ENCODE measurements around the gene GAMT.

The GAMT gene

GRCh38 chr19:1434040-1434366, 32.7 kb upstream of the GAMT start:
- POLR2A ChIA-PET, result no interaction called here
- DNase-seq (ENCODE audit: low read depth, low spot score), result no peak

GRCh38 chr19:1433119-1434039, 32.0 kb upstream of the GAMT start:
- H3K4me3 ChIP-seq (ENCODE audit: low read depth, low read length), result no peak overlapping the region
- CTCF ChIA-PET, result interaction anchor here (1.0 to 1.6 kb wide), 3 partner anchors 9 to 17 kb away, joined by 3 to 5 read pairs (median 4); no protein-coding TSS in a partner anchor
- no peak for DNase-seq (ENCODE audit: low read depth, low spot score)
- TF ChIP-seq CTCF (IDR thresholded peaks at IDR 0.05; ENCODE audit: insufficient read depth, low read length, missing control alignments), result no peak
- POLR2A ChIA-PET, result no interaction called here

More at GRCh38 chr19:1434040-1434366, 32.7 kb upstream of the GAMT start:
- TF ChIP-seq CTCF (IDR thresholded peaks at IDR 0.05; ENCODE audit: insufficient read depth, low read length, missing control alignments), result no peak
- H3K4me3 ChIP-seq (ENCODE audit: low read depth, low read length), result no peak overlapping the region
- CTCF ChIA-PET, result interaction anchor here (0.8 to 1.6 kb wide), 2 partner anchors 11 to 80 kb away, joined by 3 to 5 read pairs; no protein-coding TSS in a partner anchor

GRCh38 chr19:1432507-1432887, 31.2 kb upstream of the GAMT start:
- DNase-seq (ENCODE audit: low read depth, low spot score), result no peak
- TF ChIP-seq CTCF (IDR thresholded peaks at IDR 0.05; ENCODE audit: insufficient read depth, low read length, missing control alignments), result no peak
- POLR2A ChIA-PET, result no interaction called here
- CTCF ChIA-PET, result interaction anchor here (1.0 to 1.7 kb wide), 4 partner anchors 8 to 16 kb away, joined by 3 to 7 read pairs (median 4); no protein-coding TSS in a partner anchor
- H3K4me3 ChIP-seq (ENCODE audit: low read depth, low read length), result no peak overlapping the region

- TF ChIP-seq CTCF (IDR thresholded peaks at IDR 0.05; ENCODE audit: insufficient read depth, low read length, missing control alignments), result no peak
- ChIA-PET POLR2A (no interaction called here), CTCF (interaction anchor here (1.0 to 1.7 kb wide), 2 partner anchors 13 to 16 kb away, joined by 3 to 7 read pairs; no protein-coding TSS in a partner anchor)
- no peak for DNase-seq (ENCODE audit: low read depth, low spot score)
- no peak overlapping the region for H3K4me3 ChIP-seq (ENCODE audit: low read depth, low read length)
Observed at GRCh38 chr19:1431759-1432506, 30.6 kb upstream of the GAMT start.

GRCh38 chr19:1430246-1430645, 28.9 kb upstream of the GAMT start:
- no peak for TF ChIP-seq CTCF (IDR thresholded peaks at IDR 0.05; ENCODE audit: insufficient read depth, low read length, missing control alignments)
- DNase-seq (ENCODE audit: low read depth, low spot score), result no peak
- CTCF ChIA-PET, result interaction anchor here (1.0 to 1.4 kb wide), 2 partner anchors 9 to 186 kb away, joined by 3 to 4 read pairs; no protein-coding TSS in a partner anchor
- H3K4me3 ChIP-seq (ENCODE audit: low read depth, low read length), result no peak overlapping the region
- POLR2A ChIA-PET, result no interaction called here

- no peak for DNase-seq (ENCODE audit: low read depth, low spot score)
- ChIA-PET POLR2A (no interaction called here), CTCF (interaction anchor here (1.0 to 1.4 kb wide), 2 partner anchors 9 to 186 kb away, joined by 3 to 4 read pairs; no protein-coding TSS in a partner anchor)
- no peak for TF ChIP-seq CTCF (IDR thresholded peaks at IDR 0.05; ENCODE audit: insufficient read depth, low read length, missing control alignments)
- no peak overlapping the region for H3K4me3 ChIP-seq (ENCODE audit: low read depth, low read length)
Observed at GRCh38 chr19:1429750-1430149, 28.4 kb upstream of the GAMT start.

Data from AG04449 (cell line).